Glutamatergic neuron (in vitro differentiated cells): ENCODE results near the gene SELENON. TPM values are rescaled to one million over a fixed set of nuclear protein-coding genes. Genes with fewer than 3 reads are reported as not detected.

Source experiments
- DNase-seq: peaks from one replicate; pipeline ENCODE4 v3.0.0; 2022
- H3K27ac Mint-ChIP-seq: one replicate; pipeline ENCODE4 v1.8.0; 2020; ENCODE audit warnings: mild to moderate bottlenecking, mixed read lengths, inconsistent platforms; ENCODE audit not compliant: unreplicated experiment
- H3K27me3 Mint-ChIP-seq: one replicate; pipeline ENCODE4 v1.8.0; 2020; ENCODE audit warnings: mild to moderate bottlenecking, moderate library complexity, mixed read lengths, inconsistent platforms; ENCODE audit not compliant: unreplicated experiment
- H3K36me3 Mint-ChIP-seq: one replicate; pipeline ENCODE4 v1.8.0; 2020; ENCODE audit warnings: mild to moderate bottlenecking, mixed read lengths, inconsistent platforms; ENCODE audit not compliant: unreplicated experiment
- H3K4me1 Mint-ChIP-seq: one replicate; pipeline ENCODE4 v1.8.0; 2020; ENCODE audit warnings: mild to moderate bottlenecking, low read depth, mixed read lengths, inconsistent platforms; ENCODE audit not compliant: unreplicated experiment
- H3K4me3 Mint-ChIP-seq: one replicate; pipeline ENCODE4 v1.8.0; 2020; ENCODE audit warnings: mild to moderate bottlenecking, mixed read lengths, inconsistent platforms; ENCODE audit not compliant: unreplicated experiment
- H3K9me3 Mint-ChIP-seq: one replicate; pipeline ENCODE4 v1.8.0; 2020; ENCODE audit warnings: mild to moderate bottlenecking, moderate library complexity, mixed read lengths, inconsistent platforms; ENCODE audit not compliant: unreplicated experiment
- CTCF ChIP-seq: fragments of 200-600 bp; sonication (generic); IDR thresholded peaks from one replicate; pipeline ENCODE4 v1.5.0; 2021; ENCODE audit not compliant: partially characterized antibody, unreplicated experiment
- total RNA-seq: library from RNA; stranded (reverse); fragmentation: NEBNext Ultra II Directional; extraction: Animal tissue kit (Norgen Biotek cat#: 25700); gene quantifications from one replicate; pipeline ENCODE4 v1.2.1, GENCODE V29; 2021; ENCODE audit not compliant: unreplicated experiment

The SELENON gene
- total RNA-seq, 1 donor from 2014 or later: 79.8 TPM

- Mint-ChIP-seq H3K9me3 (no peaks in the 10 kb centered on the region), H3K4me3 (no peak overlapping the region), H3K4me1 (peaks cover 6% of the 10 kb centered on the region), H3K27me3 (peaks cover 1% of the 10 kb centered on the region), H3K27ac (no peak overlapping the region), H3K36me3 (no peaks in the 10 kb centered on the region)
- no peak for DNase-seq
- TF ChIP-seq CTCF: no peak
Measured at GRCh38 chr1:25811384-25812082, 11.5 kb downstream of the SELENON start.

- Mint-ChIP-seq H3K36me3 (no peaks in the 10 kb centered on the region), H3K27me3 (peaks cover 1% of the 10 kb centered on the region), H3K4me3 (no peak overlapping the region), H3K27ac (no peak overlapping the region), H3K4me1 (peaks cover 9% of the 10 kb centered on the region), H3K9me3 (no peaks in the 10 kb centered on the region)
- DNase-seq: no peak
- no peak for TF ChIP-seq CTCF
Measured at GRCh38 chr1:25813071-25813733, 13.2 kb downstream of the SELENON start.

GRCh38 chr1:25813734-25814471 lies 13.9 kb downstream of the SELENON start:
- H3K9me3 Mint-ChIP-seq: no peaks in the 10 kb centered on the region
- H3K27me3 Mint-ChIP-seq: peaks cover 1% of the 10 kb centered on the region
- no peak for TF ChIP-seq CTCF
- no peak for DNase-seq
- no peak overlapping the region for H3K27ac Mint-ChIP-seq
- no peak overlapping the region for H3K4me3 Mint-ChIP-seq
- peaks cover 16% of the 10 kb centered on the region for H3K4me1 Mint-ChIP-seq
- no peaks in the 10 kb centered on the region for H3K36me3 Mint-ChIP-seq

- no peak for TF ChIP-seq CTCF
- H3K27me3 Mint-ChIP-seq: peaks cover 7% of the 10 kb centered on the region
- no peak for DNase-seq
- peaks cover 20% of the 10 kb centered on the region for H3K4me1 Mint-ChIP-seq
- H3K36me3 Mint-ChIP-seq: no peaks in the 10 kb centered on the region
- H3K27ac Mint-ChIP-seq: no peak overlapping the region
- H3K4me3 Mint-ChIP-seq: no peak overlapping the region
- H3K9me3 Mint-ChIP-seq: peaks cover 4% of the 10 kb centered on the region
Measured at GRCh38 chr1:25814549-25815087, 14.6 kb downstream of the SELENON start.
